ENCODE data around the gene IVD.

Gene IVD

DNA sequence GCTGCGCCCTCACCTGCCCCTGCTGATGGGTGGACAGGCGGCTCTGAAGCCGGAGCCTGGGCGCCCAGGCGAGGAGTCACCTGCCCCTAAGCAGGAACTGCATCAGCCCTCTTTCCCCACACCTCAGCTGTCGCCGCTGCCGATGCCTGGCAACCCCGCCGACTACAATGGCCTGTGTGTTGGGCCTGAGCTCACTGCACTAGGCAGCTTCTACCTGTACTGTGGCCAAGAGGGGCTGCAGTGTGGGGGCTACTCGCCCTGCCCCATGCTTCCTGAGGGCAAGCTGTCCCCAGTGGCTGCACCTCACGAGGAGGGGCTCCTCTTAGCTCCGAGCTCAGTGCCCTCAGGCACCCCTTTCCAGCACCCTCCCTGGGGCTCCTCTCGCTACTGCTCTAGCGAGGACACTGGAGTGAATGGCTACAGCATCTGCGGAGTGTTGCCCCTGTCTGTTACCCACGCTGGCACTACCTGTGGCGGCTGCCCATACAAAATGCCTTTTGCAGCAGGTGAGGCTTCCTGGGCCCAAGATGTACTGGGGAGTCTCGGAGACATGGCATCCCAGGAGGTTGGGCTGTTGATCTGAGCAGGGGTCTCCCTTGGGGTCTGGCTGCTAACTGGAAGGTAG is 53.9 kb downstream of the IVD start:
- DNase-seq (ENCODE audit: low read depth in 3 of 3): no peak

DNA sequence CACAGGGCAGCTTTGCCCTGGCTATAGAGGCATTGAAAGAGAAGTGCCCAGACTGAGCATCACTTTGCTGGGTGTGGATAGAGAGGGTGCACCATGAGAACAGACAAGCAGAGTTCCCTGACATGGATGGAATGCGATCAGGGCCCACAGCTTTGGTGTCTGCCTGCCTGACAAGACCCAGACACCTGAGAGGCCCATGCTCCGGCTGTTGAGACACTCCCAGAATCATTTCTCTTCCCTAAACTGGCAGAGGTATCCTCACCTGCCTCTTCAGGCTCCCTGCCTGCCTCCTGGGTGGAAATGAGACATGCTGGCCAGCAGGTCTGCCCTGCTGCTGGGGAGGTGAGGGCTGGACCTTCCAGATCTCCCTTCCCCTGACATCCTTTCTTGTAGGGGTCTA is 54.8 kb downstream of the IVD start:
- DNase-seq (ENCODE audit: low read depth in 3 of 3): no peak

DNA sequence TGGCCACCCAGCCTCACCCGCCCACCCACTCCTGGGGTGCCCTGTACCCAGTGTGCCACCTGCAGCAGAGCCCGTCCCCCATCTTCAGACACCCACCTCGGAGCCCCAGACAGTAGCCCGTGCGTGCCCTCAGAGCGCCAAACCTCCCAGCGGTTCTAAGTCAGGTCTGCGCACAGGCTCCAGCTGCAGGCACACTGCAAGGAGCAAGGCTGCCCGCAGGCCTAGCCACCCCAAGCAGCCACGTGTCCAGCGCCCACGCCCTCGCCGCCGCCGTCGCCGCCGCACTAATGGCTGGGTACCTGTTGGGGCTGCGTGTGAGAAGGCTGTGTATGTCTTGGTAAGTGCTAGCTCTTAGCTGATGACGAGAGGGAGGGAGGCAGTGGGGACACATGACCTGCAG is 56.4 kb downstream of the IVD start:
- DNase-seq (ENCODE audit: low read depth in 3 of 3): no peak

DNA sequence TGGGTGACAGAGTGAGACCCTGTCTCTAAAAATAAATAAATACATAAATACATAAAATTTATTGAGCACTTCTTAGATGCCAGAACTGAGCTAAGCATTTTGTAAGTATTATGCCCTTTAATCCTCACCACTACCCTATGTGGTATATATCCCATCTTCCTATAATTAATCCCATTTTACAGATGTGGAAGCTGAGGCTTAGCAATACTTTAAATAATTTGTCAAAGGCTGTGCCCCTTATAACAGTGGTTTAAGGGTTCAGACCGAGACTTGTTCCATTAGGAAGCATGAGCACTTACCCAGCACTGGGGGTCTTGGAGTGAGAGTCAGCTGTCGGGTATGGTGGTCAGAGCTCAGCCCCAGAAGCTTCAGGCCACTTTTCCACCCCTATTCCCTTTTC is 57.7 kb downstream of the IVD start:
- no peak for DNase-seq (ENCODE audit: low read depth in 3 of 3)

DNA sequence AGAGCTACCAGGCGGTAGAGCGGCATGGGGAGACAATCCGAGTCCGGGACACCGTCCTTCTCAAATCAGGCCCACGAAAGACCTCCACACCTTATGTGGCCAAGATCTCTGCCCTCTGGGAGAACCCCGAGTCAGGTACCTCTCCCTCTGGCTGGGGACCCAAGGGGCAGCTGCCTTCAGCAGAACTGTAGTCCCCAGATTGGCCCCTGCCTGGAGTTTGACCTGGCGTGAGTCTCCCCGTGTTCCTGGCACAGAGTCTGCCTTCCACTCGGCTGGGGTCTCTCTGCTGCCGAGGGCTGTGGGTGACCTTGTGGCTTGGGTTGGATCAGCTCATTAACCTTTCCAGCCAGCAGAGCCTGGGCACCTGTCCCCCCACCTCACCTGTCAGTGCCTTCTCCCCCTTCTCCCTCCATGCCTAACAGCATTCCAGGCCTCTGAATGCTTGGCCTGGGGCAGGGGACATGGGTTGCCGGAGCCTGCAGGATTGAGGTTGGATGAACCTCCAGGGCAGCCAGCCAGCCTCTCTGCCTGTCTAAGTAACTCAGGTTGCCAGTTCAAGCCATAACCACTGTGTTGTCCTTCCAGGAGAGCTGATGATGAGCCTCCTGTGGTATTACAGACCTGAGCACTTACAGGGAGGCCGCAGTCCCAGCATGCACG is 58.4 kb downstream of the IVD start:
- no peak for DNase-seq (ENCODE audit: low read depth in 3 of 3)

DNA sequence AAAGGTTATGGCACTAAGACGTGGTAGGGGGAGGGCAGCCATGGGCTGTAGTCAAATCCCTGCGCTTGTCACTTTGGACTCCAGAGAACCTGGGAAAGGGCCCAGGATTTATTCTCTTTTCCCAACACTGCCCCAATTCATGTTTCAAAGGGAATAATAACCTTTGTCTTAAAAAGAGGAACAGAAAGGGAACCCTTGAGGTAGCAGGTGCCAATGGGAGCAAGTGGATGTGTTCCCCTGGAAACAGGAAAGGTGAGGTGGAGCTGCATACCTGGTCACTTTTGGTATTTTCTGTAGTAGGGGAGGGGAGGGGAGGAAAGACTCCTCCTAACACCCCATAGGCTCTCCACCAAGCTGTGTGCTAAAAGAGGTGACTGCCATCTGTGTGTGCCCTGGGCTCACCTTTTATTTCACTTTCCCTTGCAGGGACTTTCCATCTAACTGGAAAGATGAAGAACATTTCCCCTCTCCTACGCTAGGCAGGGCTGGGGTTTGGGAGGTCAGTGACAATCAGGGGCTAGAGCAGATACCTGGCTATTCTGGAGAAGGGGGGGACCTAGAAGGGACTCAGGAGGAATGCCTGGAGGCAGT is 59.1 kb downstream of the IVD start:
- no peak for DNase-seq (ENCODE audit: low read depth in 3 of 3)

DNA sequence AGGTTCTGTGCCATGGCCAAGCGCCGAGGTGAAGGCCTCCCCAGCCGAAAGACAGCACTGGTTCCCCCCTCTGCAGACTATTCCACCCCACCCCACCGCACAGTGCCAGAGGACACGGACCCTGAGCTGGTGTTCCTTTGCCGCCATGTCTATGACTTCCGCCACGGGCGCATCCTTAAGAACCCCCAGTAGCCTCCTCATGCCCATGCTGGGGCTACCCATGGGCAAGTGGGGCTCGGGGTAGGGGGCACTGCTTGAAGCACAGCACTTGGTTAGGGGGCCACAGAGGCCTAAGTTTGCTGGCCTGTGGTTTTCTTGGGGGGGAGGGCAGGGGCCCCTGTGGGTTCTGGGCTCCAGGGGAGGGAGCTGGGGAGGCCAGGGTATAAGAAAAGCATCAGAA is 60.3 kb downstream of the IVD start:
- DNase-seq (ENCODE audit: low read depth in 3 of 3): no peak

DNA sequence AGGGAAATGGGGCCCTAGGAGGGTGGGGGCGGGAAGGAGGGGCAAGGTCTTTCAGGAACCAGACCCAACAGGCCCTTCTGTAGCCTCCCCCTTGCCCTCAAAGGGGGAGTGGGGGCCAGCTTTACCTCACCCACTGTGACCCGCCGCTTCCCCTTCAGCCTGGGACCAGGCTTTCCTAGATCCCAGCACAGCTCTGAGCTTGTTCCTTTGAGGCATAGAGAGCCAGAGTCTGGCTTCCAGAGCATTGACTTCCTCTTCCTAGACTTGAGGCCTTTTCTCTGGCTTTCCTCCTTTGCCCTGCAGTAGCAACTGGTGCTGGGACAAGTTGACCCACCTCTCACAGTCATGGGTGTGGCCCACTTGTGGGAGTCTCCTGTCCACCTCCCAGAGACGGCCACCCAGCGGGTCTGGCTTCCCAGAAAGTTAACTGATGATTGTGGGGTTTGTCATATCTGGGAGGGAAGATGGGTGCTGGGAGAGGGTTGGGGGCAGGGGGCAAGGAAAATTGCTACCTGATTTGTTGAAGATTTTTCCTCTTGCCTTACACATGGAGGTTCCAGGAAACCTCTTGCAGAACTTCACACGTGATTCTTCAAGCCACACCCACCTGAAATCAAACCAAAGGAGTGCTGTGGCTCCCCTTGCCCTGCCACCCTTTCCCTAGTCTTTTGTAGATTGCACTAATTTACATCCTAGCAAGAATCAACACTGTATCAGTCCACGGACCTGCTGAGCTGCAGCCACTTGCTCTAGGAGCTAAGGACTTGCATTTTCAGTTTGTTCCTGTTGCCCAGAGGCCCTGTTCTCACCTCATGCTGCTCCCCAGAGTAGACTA is 61.0 kb downstream of the IVD start:
- no peak for DNase-seq (ENCODE audit: low read depth in 3 of 3)

DNA sequence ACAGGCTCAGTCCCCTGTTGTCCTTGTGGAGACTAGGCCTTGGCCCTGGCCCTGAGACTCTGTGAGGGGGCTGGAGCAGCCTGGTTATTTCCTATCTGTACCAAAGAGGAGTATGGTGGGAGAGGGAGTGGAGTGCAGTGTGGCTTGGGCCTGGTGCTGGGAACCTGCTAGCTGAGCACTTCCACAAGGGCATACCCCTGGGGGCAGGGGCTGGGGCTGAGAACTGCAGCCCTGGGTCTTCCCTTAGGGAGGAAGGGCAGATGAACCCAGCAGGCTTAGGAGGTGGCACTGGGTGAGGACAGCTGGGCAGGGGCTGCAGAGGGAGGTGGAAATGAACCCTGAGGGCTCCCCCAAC is 61.6 kb downstream of the IVD start:
- DNase-seq (ENCODE audit: low read depth in 3 of 3): no peak

DNA sequence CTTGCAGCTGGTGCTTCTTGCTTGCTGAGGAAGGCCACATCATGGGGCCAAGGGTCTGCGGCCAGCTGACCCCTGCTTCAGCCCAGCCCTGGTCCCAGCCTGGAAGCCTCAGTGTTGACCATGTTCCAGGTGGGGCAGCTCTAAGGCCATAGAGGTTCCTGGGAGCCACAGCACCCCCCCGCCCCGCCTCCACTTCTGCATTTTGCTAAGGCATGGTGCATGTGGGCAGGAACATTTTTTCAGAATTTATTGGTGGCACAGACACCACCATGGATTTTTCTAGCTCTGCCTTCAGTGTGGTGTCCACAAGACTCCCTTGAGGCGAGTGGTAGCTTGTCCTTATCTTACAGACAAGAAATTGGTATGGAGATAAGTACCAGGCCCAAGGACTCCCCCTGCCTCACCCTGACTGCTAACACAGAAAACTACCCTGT is 63.3 kb downstream of the IVD start:
- DNase-seq (ENCODE audit: low read depth in 3 of 3): no peak

DNA sequence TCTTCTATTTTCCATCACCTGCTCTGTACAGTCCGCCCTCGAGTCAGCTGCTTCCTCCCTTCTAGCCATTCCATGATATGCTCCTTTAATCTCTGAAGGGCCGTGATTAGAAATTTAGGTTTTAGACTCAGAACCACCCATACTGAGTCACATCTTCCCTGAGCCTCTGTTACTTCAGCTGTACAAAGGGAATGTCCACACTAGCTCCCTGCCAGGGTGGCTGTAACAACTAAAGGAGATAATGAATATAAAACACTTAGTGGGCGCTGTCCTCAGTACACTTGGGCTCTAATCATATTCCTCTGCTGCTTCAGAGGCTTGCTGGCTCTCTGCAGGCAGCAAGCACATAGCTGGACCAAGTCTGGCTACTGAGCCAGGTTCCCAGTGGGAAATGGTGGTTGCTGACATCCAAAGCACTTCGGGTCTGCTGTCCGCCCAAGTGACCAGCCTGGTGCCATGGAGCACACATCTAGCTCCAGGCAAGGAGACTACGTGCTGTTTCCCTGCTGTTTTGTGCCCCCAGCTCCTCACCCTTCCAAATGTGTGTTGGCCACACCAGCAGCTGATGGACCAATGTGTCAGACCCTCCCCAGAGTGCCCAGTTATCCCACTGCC is 64.3 kb downstream of the IVD start:
- no peak for DNase-seq (ENCODE audit: low read depth in 3 of 3)

DNA sequence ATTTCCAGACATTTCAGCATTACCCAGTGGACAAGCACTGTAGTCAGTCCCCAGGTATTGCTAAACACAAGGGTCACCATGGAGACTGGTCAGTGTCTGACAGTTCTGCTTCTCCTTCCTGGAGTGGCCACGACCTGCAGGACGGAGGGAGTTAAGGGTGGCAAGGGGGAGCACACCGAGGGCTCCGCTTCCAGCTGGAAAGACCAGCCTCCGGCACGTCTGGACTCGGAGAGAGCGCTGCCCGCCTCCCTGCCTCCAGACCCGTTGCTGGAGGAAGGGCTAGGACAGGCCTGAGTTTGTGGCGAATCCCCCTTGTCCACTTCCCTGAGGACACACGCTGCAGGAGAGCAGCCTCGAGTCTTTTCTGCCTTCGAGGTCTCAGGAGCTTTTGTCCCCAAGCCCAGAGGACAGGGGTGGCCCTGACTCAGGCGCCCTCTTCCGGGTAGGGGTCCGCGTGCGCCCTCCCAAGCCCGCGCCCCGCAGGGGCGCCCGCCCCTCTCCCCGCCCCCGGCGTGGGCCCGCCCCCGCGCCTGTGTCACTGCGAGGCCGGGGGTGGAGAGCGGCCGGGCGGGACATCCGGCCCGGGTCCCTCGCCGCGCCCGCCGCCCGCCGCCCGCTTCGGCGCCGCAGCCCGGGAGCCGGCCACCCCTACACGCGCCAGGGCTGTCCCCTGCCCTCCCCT is 65.0 kb downstream of the IVD start, which contains the start of gene CHST14:
Gene CHST14, plus strand, starts transcription at position 562 of the 682 bp plus-strand sequence. CDS start 230 bp downstream, outside the sequence.
- peak in 1 of 3 experiments; percentile 50 for DNase-seq (ENCODE audit: low read depth in 3 of 3)
